ENCODE results near the gene NOS1AP.
"Not testable (repeated sequence)": the region's sequence is repeated elsewhere in the genome, so short reads cannot be mapped to it uniquely, and the experiment has no call there.

The NOS1AP gene

GRCh38 chr1:162070825-162071224 is 1.3 kb downstream of the NOS1AP start:
- Mint-ChIP-seq H3K36me3 (no peaks in the 10 kb centered on the region), H3K27ac (no peak overlapping the region), H3K4me1 (ENCODE audit: low read depth) (peaks cover 7% of the 10 kb centered on the region), H3K27me3 (peaks cover 56% of the 10 kb centered on the region), H3K9me3 (ENCODE audit: low read depth) (no peaks in the 10 kb centered on the region), H3K4me3 (peak overlapping the region; percentile 44)

- no peak overlapping the region for H3K27ac Mint-ChIP-seq
- H3K9me3 Mint-ChIP-seq (ENCODE audit: low read depth): no peaks in the 10 kb centered on the region
- no peaks in the 10 kb centered on the region for H3K36me3 Mint-ChIP-seq
- H3K4me1 Mint-ChIP-seq (ENCODE audit: low read depth): peaks cover 7% of the 10 kb centered on the region
- H3K4me3 Mint-ChIP-seq: no peak overlapping the region
- H3K27me3 Mint-ChIP-seq: peaks cover 57% of the 10 kb centered on the region
Measured at GRCh38 chr1:162072740-162073139, 3.2 kb downstream of the NOS1AP start.

DNA sequence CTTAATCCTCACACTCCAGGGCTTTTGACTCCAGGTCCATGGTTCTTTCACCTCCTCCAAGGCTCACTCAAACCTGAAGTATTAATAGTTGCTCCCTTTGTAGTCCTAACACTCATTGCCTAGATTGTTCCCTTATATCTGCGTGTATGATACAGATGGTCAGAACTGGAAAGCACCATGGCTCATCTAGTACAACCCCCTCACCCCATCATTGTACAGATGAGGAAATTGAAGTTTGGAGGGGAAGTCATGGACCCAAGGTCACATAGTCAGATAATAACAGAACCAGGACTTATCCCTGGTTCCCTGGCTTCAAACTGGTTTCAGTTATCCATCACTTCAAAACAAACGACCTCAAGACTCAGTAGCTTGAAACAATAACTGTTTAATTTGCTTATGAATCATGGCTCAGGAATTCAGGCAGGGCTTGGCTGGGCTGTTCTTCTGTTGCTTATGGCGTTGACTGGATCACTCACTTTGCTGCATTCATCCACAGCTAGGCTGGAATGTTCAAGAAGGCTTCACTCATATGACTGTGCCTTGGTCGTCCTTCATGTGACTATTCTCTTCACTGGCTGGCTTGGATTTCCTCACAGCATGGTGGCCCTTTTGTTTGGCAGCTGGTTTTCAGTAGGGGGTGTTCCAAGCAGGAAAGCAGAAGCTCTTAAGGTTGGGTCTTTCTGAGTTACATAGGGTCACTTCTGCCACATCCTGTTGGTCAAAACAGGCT is 5.0 kb downstream of the NOS1AP start:
- Mint-ChIP-seq H3K36me3 (no peaks in the 10 kb centered on the region), H3K4me1 (ENCODE audit: low read depth) (peaks cover 7% of the 10 kb centered on the region), H3K27me3 (peaks cover 57% of the 10 kb centered on the region), H3K9me3 (ENCODE audit: low read depth) (no peaks in the 10 kb centered on the region), H3K4me3 (no peak overlapping the region), H3K27ac (no peak overlapping the region)

GRCh38 chr1:162075862-162076261 is 6.4 kb downstream of the NOS1AP start:
- peaks cover 57% of the 10 kb centered on the region for H3K27me3 Mint-ChIP-seq
- H3K36me3 Mint-ChIP-seq: no peaks in the 10 kb centered on the region
- peaks cover 4% of the 10 kb centered on the region for H3K4me1 Mint-ChIP-seq (ENCODE audit: low read depth)
- H3K9me3 Mint-ChIP-seq (ENCODE audit: low read depth): no peaks in the 10 kb centered on the region
- H3K27ac Mint-ChIP-seq: no peak overlapping the region
- no peak overlapping the region for H3K4me3 Mint-ChIP-seq

- Mint-ChIP-seq H3K9me3 (ENCODE audit: low read depth) (no peaks in the 10 kb centered on the region), H3K4me1 (ENCODE audit: low read depth) (no peaks in the 10 kb centered on the region), H3K36me3 (no peaks in the 10 kb centered on the region), H3K27ac (no peak overlapping the region), H3K27me3 (peaks cover 40% of the 10 kb centered on the region), H3K4me3 (no peak overlapping the region)
Measured at GRCh38 chr1:162077648-162078299, 8.3 kb downstream of the NOS1AP start.

DNA sequence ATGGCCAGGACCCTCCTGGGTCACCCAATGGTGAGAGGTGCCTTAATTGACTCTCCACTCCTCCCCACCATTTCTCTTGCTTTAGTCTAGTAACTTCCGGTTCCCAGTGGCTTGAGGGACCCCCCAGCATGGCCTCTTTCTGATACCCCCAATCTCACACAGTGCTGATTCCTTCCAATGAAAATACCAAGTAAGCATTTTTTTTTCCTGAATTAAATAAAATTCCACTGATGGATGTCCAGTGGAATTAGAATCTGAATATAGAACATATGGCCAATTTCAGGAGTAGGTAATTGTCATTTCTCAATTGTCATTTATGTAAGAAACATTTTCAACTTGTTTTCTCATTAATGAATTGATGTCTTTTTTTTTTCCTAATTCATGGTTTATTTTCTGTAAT is 9.5 kb downstream of the NOS1AP start:
- peaks cover 2% of the 10 kb centered on the region for H3K36me3 Mint-ChIP-seq
- H3K27ac Mint-ChIP-seq: no peak overlapping the region
- no peaks in the 10 kb centered on the region for H3K9me3 Mint-ChIP-seq (ENCODE audit: low read depth)
- no peak overlapping the region for H3K4me3 Mint-ChIP-seq
- peaks cover 38% of the 10 kb centered on the region for H3K27me3 Mint-ChIP-seq
- H3K4me1 Mint-ChIP-seq (ENCODE audit: low read depth): no peaks in the 10 kb centered on the region

- Mint-ChIP-seq H3K27me3 (peaks cover 30% of the 10 kb centered on the region), H3K4me1 (ENCODE audit: low read depth) (no peaks in the 10 kb centered on the region)
Measured at GRCh38 chr1:162080472-162081015, 11.1 kb downstream of the NOS1AP start.

DNA sequence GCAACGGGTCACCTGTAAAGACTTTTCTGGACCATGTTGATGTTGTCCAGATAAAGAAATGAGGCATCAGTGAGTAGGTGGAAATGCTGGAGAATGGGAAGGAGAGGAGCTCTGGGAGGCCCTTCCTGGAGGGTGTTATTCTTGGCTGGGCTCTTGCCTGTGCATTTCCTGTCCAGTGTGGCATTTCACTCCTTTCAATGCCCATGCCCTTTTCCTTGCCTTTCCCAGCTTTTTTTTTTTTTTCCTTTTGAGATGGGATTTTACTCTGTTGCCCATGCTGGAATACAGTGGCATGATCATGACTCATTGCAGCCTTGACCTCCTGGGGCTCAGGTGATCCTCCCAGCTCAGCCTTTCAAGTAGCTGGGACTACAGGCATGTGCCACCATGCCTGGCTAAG is 11.8 kb downstream of the NOS1AP start:
- Mint-ChIP-seq H3K9me3 (ENCODE audit: low read depth) (no peaks in the 10 kb centered on the region), H3K27ac (no peak overlapping the region), H3K4me3 (no peak overlapping the region), H3K27me3 (peaks cover 25% of the 10 kb centered on the region), H3K4me1 (ENCODE audit: low read depth) (no peaks in the 10 kb centered on the region), H3K36me3 (peaks cover 4% of the 10 kb centered on the region)

More at GRCh38 chr1:162080472-162081015, 11.1 kb downstream of the NOS1AP start:
- Mint-ChIP-seq H3K27ac (no peak overlapping the region), H3K4me3 (no peak overlapping the region), H3K36me3 (peaks cover 4% of the 10 kb centered on the region), H3K9me3 (ENCODE audit: low read depth) (no peaks in the 10 kb centered on the region)

DNA sequence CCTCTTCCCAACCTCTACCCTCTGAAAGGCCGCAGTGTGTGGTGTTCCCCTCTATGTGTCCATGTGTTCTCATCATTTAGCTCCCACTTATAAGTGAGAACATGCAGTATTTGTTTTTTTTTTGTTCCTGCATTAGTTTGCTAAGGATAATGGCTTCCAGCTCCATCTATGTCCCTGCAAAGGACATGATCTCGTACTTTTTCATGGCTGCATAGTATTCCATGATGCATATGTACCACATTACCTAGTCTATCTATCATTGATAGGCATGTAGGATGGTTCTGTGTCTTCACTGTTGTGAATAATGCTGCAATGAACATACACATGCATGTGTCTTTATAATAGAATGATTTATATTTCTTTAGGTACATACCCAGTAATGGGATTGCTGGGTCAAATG is 12.6 kb downstream of the NOS1AP start:
- not testable (repeated sequence) for H3K9me3 Mint-ChIP-seq (ENCODE audit: low read depth); H3K4me3 Mint-ChIP-seq; H3K36me3 Mint-ChIP-seq; H3K4me1 Mint-ChIP-seq (ENCODE audit: low read depth); H3K27ac Mint-ChIP-seq
- peaks cover 24% of the 10 kb centered on the region for H3K27me3 Mint-ChIP-seq

GRCh38 chr1:162083273-162083672 is 13.8 kb downstream of the NOS1AP start:
- no peak overlapping the region for H3K27ac Mint-ChIP-seq
- H3K36me3 Mint-ChIP-seq: peaks cover 4% of the 10 kb centered on the region
- H3K27me3 Mint-ChIP-seq: peaks cover 15% of the 10 kb centered on the region
- H3K4me3 Mint-ChIP-seq: no peak overlapping the region
- H3K9me3 Mint-ChIP-seq (ENCODE audit: low read depth): no peaks in the 10 kb centered on the region
- no peaks in the 10 kb centered on the region for H3K4me1 Mint-ChIP-seq (ENCODE audit: low read depth)

DNA sequence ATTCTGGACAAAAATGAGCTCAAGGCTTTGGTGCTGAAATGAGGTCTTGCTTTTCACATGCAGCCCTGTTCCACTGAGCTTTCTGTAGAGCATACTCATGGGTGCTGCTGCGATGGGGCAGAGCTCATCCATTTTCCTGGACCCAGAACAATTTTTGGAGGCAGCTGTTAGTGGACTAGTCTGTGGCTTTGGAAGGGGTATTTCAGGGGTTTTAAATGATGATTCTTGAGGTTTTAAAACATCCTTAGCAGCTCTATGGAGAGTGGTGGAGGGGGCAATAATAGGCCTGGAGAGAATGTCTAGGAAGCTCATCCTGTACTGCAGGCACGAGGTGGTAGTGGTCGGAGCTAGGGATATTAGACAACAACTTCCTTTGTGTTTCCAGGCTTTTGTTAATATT is 16.5 kb downstream of the NOS1AP start:
- Mint-ChIP-seq H3K4me1 (ENCODE audit: low read depth) (no peaks in the 10 kb centered on the region), H3K9me3 (ENCODE audit: low read depth) (no peaks in the 10 kb centered on the region), H3K4me3 (no peak overlapping the region), H3K27ac (no peak overlapping the region), H3K36me3 (peaks cover 4% of the 10 kb centered on the region), H3K27me3 (peaks cover 11% of the 10 kb centered on the region)

- Mint-ChIP-seq H3K27ac (no peak overlapping the region), H3K9me3 (ENCODE audit: low read depth) (no peaks in the 10 kb centered on the region), H3K4me1 (ENCODE audit: low read depth) (no peaks in the 10 kb centered on the region), H3K4me3 (no peak overlapping the region), H3K27me3 (peaks cover 10% of the 10 kb centered on the region), H3K36me3 (peaks cover 4% of the 10 kb centered on the region)
Measured at GRCh38 chr1:162087111-162087510, 17.6 kb downstream of the NOS1AP start.

DNA sequence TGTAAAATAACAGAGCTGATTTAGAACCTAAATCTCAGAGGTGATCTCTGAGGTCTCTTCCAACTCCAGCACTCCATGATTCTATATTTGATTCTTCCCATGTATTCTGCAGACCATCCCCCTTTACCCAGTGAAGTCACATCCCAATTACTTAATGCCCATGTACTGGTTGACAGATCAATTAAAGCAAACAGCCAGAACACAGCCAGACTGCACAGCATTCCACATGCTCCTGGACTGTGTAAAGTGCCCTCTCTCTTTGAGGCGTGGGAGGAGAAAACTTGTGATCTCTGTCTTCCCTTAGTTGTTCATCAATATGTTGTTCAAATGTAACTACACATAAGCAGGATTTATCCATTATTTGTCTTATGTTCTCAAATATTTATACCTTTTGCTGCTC is 18.1 kb downstream of the NOS1AP start:
- Mint-ChIP-seq H3K27me3 (peaks cover 10% of the 10 kb centered on the region), H3K27ac (no peak overlapping the region), H3K36me3 (peaks cover 4% of the 10 kb centered on the region), H3K9me3 (ENCODE audit: low read depth) (no peaks in the 10 kb centered on the region), H3K4me1 (ENCODE audit: low read depth) (no peaks in the 10 kb centered on the region), H3K4me3 (no peak overlapping the region)

- no peaks in the 10 kb centered on the region for H3K4me1 Mint-ChIP-seq (ENCODE audit: low read depth)
- H3K4me3 Mint-ChIP-seq: no peak overlapping the region
- H3K36me3 Mint-ChIP-seq: peaks cover 4% of the 10 kb centered on the region
- H3K27ac Mint-ChIP-seq: no peak overlapping the region
- H3K27me3 Mint-ChIP-seq: peaks cover 10% of the 10 kb centered on the region
- H3K9me3 Mint-ChIP-seq (ENCODE audit: low read depth): no peaks in the 10 kb centered on the region
Measured at GRCh38 chr1:162088281-162088969, 18.9 kb downstream of the NOS1AP start.

GRCh38 chr1:162089748-162090147 is 20.3 kb downstream of the NOS1AP start:
- no peaks in the 10 kb centered on the region for H3K36me3 Mint-ChIP-seq
- no peak overlapping the region for H3K4me3 Mint-ChIP-seq
- no peaks in the 10 kb centered on the region for H3K4me1 Mint-ChIP-seq (ENCODE audit: low read depth)
- no peak overlapping the region for H3K27ac Mint-ChIP-seq
- H3K27me3 Mint-ChIP-seq: peaks cover 6% of the 10 kb centered on the region
- H3K9me3 Mint-ChIP-seq (ENCODE audit: low read depth): no peaks in the 10 kb centered on the region
